Caco-2 (cell line): Measurements from ENCODE around the gene LSM14B. TPM values are rescaled to one million over a fixed set of nuclear protein-coding genes. Genes with fewer than 3 reads are reported as not detected.

ENCODE experiments used
- BruUV-seq: library from RNA; stranded (reverse); fragments of 400-500 nt; replicated peaks from 2 replicates; lab custom pipeline; 2021; lab: Mats Ljungman, UMichigan
- CTCF ChIA-PET: fragments of 300-600 bp; sonication (Branson Sonifier 250); formaldehyde crosslinking; loops from one replicate; lab custom pipeline; 2022; ENCODE audit warnings: antibody characterized with exemption; lab: Charles Lee
- POLR2A ChIA-PET: fragments of 300-600 bp; sonication (Branson Sonifier 250); formaldehyde crosslinking; loops from one replicate; lab custom pipeline; 2022; ENCODE audit warnings: antibody characterized with exemption; lab: Charles Lee
- DNase-seq, 2 experiments: peaks; one replicate each; pipeline versions ENCODE4 v3.0.0 to v3.0.0-alpha.2; 2020 to 2022
- H3K27me3 ChIP-seq: replicated peaks from 2 replicates; pipeline ENCODE4 v1.6.0; 2011; ENCODE audit warnings: low read length; ENCODE audit not compliant: control insufficient read depth, insufficient read depth
- H3K36me3 ChIP-seq: 2 replicates; pipeline ENCODE4 v1.5.1; 2011; ENCODE audit warnings: low read length; ENCODE audit not compliant: control insufficient read depth, insufficient read depth
- H3K4me1 ChIP-seq: fragments of 250-450 bp; sonication (Bioruptor Pico); 2 replicates; pipeline ENCODE4 v1.5.1; 2020; ENCODE audit warnings: mild to moderate bottlenecking
- H3K4me3 ChIP-seq: 2 replicates; pipeline ENCODE4 v1.5.1; 2011; ENCODE audit warnings: low read depth, mild to moderate bottlenecking, control low read depth, low read length
- H3K9me3 ChIP-seq: fragments of 250-450 bp; sonication (Bioruptor Pico); 2 replicates; pipeline ENCODE4 v1.5.1; 2020; ENCODE audit warnings: mild to moderate bottlenecking, moderate library complexity
- H3K27ac Mint-ChIP-seq: one replicate; pipeline ENCODE4 v1.8.0; 2022; ENCODE audit warnings: mixed read lengths; ENCODE audit not compliant: unreplicated experiment
- H3K27me3 Mint-ChIP-seq: one replicate; pipeline ENCODE4 v1.8.0; 2022; ENCODE audit warnings: mixed read lengths; ENCODE audit not compliant: insufficient read depth, unreplicated experiment
- H3K36me3 Mint-ChIP-seq: one replicate; pipeline ENCODE4 v1.8.0; 2022; ENCODE audit warnings: mild to moderate bottlenecking, mixed read lengths; ENCODE audit not compliant: insufficient read depth, unreplicated experiment
- H3K4me1 Mint-ChIP-seq: one replicate; pipeline ENCODE4 v1.8.0; 2022; ENCODE audit warnings: low read depth, mixed read lengths; ENCODE audit not compliant: unreplicated experiment
- H3K4me3 Mint-ChIP-seq: one replicate; pipeline ENCODE4 v1.8.0; 2022; ENCODE audit warnings: mild to moderate bottlenecking, moderate library complexity, mixed read lengths; ENCODE audit not compliant: unreplicated experiment
- H3K9me3 Mint-ChIP-seq: one replicate; pipeline ENCODE4 v1.8.0; 2022; ENCODE audit warnings: mixed read lengths; ENCODE audit not compliant: unreplicated experiment
- CTCF ChIP-seq, 2 experiments: fragments of 200-600 bp in 1 of 2; IDR thresholded peaks; 1 replicate in 1 of 2; 2 replicates in 1 of 2; pipeline versions ENCODE4 v1.5.1 to v1.8.0; 2011 to 2022; ENCODE audit warnings: antibody characterized with exemption in 1 of 2, control low read depth in 1 of 2, inconsistent platforms in 1 of 2, low read depth in 1 of 2, low read length in 1 of 2, mild to moderate bottlenecking in 1 of 2, moderate library complexity in 1 of 2; ENCODE audit not compliant: insufficient read depth in 1 of 2, severe bottlenecking in 1 of 2, unreplicated experiment in 1 of 2
- intact Hi-C: fragments of 100-400 bp; cut with micrococcal nuclease; formaldehyde crosslinking; loops from one replicate; pipeline ENCODE4 v1.10.0; 2022; ENCODE audit not compliant: unreplicated experiment
- total RNA-seq: library from RNA; stranded (reverse); gene quantifications from 2 replicates; pipeline ENCODE4 v1.2.3, GENCODE V29; 2022

LSM14B gene
- total RNA-seq, 1 experiment from 2014 or later: 154 TPM

GRCh38 chr20:62151225-62151624, 28.9 kb downstream of the LSM14B start:
- Mint-ChIP-seq H3K27ac (no peak overlapping the region), H3K36me3 (peaks cover 60% of the 10 kb centered on the region), H3K27me3 (no peaks in the 10 kb centered on the region), H3K4me3 (no peak overlapping the region), H3K4me1 (peaks cover 26% of the 10 kb centered on the region), H3K9me3 (peaks cover 12% of the 10 kb centered on the region)
- no peak for TF ChIP-seq CTCF (IDR thresholded peaks at IDR 0.05; ENCODE audit: insufficient read depth in 1 of 2, low read depth in 1 of 2, low read length in 1 of 2, severe bottlenecking in 1 of 2, unreplicated experiment in 1 of 2)
- Histone ChIP-seq H3K36me3 (peaks cover 2% of the 10 kb centered on the region; the same call in 1 of the 2 replicates), H3K4me1 (peaks cover 30% of the 10 kb centered on the region), H3K27me3 (no peaks in the 10 kb centered on the region), H3K4me3 (no peak overlapping the region), H3K9me3 (no peaks in the 10 kb centered on the region)
- ChIA-PET POLR2A (no interaction called here), CTCF (no interaction called here)
- intact Hi-C loops: no loop called here
- no peak for DNase-seq
- BruUV-seq: no TSS peak

- H3K27me3 Mint-ChIP-seq: no peaks in the 10 kb centered on the region
- no peaks in the 10 kb centered on the region for H3K9me3 ChIP-seq
- ChIA-PET CTCF (interaction anchor here (0.6 kb wide), 1 partner anchor 18 kb away, joined by 4 read pairs; no protein-coding TSS in a partner anchor), POLR2A (no interaction called here)
- no peaks in the 10 kb centered on the region for H3K27me3 ChIP-seq
- TF ChIP-seq CTCF (IDR thresholded peaks at IDR 0.05; ENCODE audit: insufficient read depth in 1 of 2, low read depth in 1 of 2, low read length in 1 of 2, severe bottlenecking in 1 of 2, unreplicated experiment in 1 of 2): no peak
- peaks cover 2% of the 10 kb centered on the region; the same call in 1 of the 2 replicates for H3K36me3 ChIP-seq
- peak overlapping the region; percentile 42 for H3K27ac Mint-ChIP-seq
- no TSS peak for BruUV-seq
- peaks cover 12% of the 10 kb centered on the region for H3K9me3 Mint-ChIP-seq
- DNase-seq: no peak
- no peak overlapping the region for H3K4me3 Mint-ChIP-seq
- H3K36me3 Mint-ChIP-seq: peaks cover 58% of the 10 kb centered on the region
- no peak overlapping the region for H3K4me3 ChIP-seq
- intact Hi-C loops: no loop called here
- H3K4me1 Mint-ChIP-seq: peaks cover 27% of the 10 kb centered on the region
- H3K4me1 ChIP-seq: peaks cover 35% of the 10 kb centered on the region
Measured at GRCh38 chr20:62151835-62152364, 29.6 kb downstream of the LSM14B start.

- peaks cover 12% of the 10 kb centered on the region for H3K9me3 Mint-ChIP-seq
- intact Hi-C loops: no loop called here
- ChIA-PET CTCF (no interaction called here), POLR2A (no interaction called here)
- Histone ChIP-seq H3K36me3 (peaks cover 4% of the 10 kb centered on the region; the same call in 1 of the 2 replicates), H3K9me3 (no peaks in the 10 kb centered on the region), H3K4me3 (no peak overlapping the region), H3K27me3 (no peaks in the 10 kb centered on the region), H3K4me1 (peaks cover 24% of the 10 kb centered on the region)
- H3K36me3 Mint-ChIP-seq: peaks cover 67% of the 10 kb centered on the region
- no peaks in the 10 kb centered on the region for H3K27me3 Mint-ChIP-seq
- no peak overlapping the region for H3K4me3 Mint-ChIP-seq
- DNase-seq: peak in 1 of 2 experiments; percentile 51
- BruUV-seq: no TSS peak
- H3K27ac Mint-ChIP-seq: peak overlapping the region; percentile 39
- H3K4me1 Mint-ChIP-seq: peaks cover 11% of the 10 kb centered on the region
- no peak for TF ChIP-seq CTCF (IDR thresholded peaks at IDR 0.05; ENCODE audit: insufficient read depth in 1 of 2, low read depth in 1 of 2, low read length in 1 of 2, severe bottlenecking in 1 of 2, unreplicated experiment in 1 of 2)
Measured at GRCh38 chr20:62155428-62156253, 33.4 kb downstream of the LSM14B start.
